Keratinocyte (primary cell): ENCODE results near the gene DST. TPM values are rescaled to one million over a fixed set of nuclear protein-coding genes. Genes with fewer than 3 reads are reported as not detected.

ENCODE experiments used
- DNase-seq: peaks from one replicate; pipeline ENCODE4 v3.0.0-alpha.2; 2011; ENCODE audit warnings: low read depth, missing footprints, low spot score
- FAIRE-seq: peaks from 2 replicates; lab custom pipeline; 2011; peaks lifted over from hg19 to GRCh38; lab: Jason Lieb, UNC
- H2AFZ ChIP-seq: 2 replicates; pipeline ENCODE4 v1.6.0; 2012; ENCODE audit warnings: low read length, control low read depth, inconsistent platforms; ENCODE audit not compliant: control insufficient read depth
- H3K27ac ChIP-seq: 2 replicates; pipeline ENCODE4 v1.5.1; 2011; ENCODE audit warnings: low read length; ENCODE audit not compliant: control insufficient read depth, insufficient read depth
- H3K27me3 ChIP-seq: 3 replicates; pipeline ENCODE4 v1.6.0; 2011; ENCODE audit warnings: low read length; ENCODE audit not compliant: control insufficient read depth, insufficient read depth; ENCODE audit errors: extremely low read depth
- H3K36me3 ChIP-seq, 2 experiments: 2 replicates in 1 of 2; 3 replicates in 1 of 2; pipeline ENCODE4 v1.5.1; 2011; ENCODE audit warnings: low read length in 2 of 2, mild to moderate bottlenecking in 1 of 2; ENCODE audit not compliant: control insufficient read depth in 2 of 2, insufficient read depth in 2 of 2; ENCODE audit errors: extremely low read depth in 1 of 2
- H3K4me1 ChIP-seq: 3 replicates; pipeline ENCODE4 v1.5.1; 2011; ENCODE audit warnings: low read length; ENCODE audit not compliant: control insufficient read depth, insufficient read depth; ENCODE audit errors: extremely low read depth
- H3K4me2 ChIP-seq: 3 replicates; pipeline ENCODE4 v1.6.0; 2011; ENCODE audit warnings: low read depth, low read length; ENCODE audit not compliant: control insufficient read depth, insufficient read depth; ENCODE audit errors: extremely low read depth
- H3K4me3 ChIP-seq, 3 experiments: fragments of 200-600 bp in 1 of 3; sonication (generic) in 1 of 3; 2 replicates in 2 of 3; 3 replicates in 1 of 3; pipeline ENCODE4 v1.5.1; 2011 to 2016; ENCODE audit warnings: low read length in 3 of 3, mild to moderate bottlenecking in 3 of 3, control low read depth in 2 of 3, inconsistent platforms in 1 of 3, low read depth in 1 of 3, mixed read lengths in 1 of 3, mixed run types in 1 of 3, moderate library complexity in 1 of 3; ENCODE audit not compliant: control insufficient read depth in 2 of 3, insufficient read depth in 2 of 3; ENCODE audit errors: extremely low read depth in 1 of 3
- H3K79me2 ChIP-seq: 2 replicates; pipeline ENCODE4 v1.6.0; 2012; ENCODE audit warnings: low read length; ENCODE audit not compliant: control insufficient read depth, insufficient read depth
- H3K9ac ChIP-seq: 3 replicates; pipeline ENCODE4 v1.6.0; 2011; ENCODE audit warnings: low read length; ENCODE audit not compliant: control insufficient read depth, insufficient read depth; ENCODE audit errors: extremely low read depth
- H3K9me1 ChIP-seq: 3 replicates; pipeline ENCODE4 v1.6.0; 2011; ENCODE audit warnings: low read length; ENCODE audit not compliant: control insufficient read depth, insufficient read depth; ENCODE audit errors: extremely low read depth
- H3K9me3 ChIP-seq: 2 replicates; pipeline ENCODE4 v1.5.1; 2012; ENCODE audit warnings: low read depth, low read length; ENCODE audit not compliant: control insufficient read depth
- H4K20me1 ChIP-seq: 3 replicates; pipeline ENCODE4 v1.6.0; 2011; ENCODE audit warnings: low read length; ENCODE audit not compliant: control insufficient read depth, insufficient read depth; ENCODE audit errors: extremely low read depth
- EZH2 ChIP-seq: IDR thresholded peaks from one replicate; pipeline ENCODE4 v1.6.1; 2012; ENCODE audit warnings: inconsistent platforms, mild to moderate bottlenecking, low read length, moderate library complexity
- dilution Hi-C: fragments of 300-500 bp; cut with MboI; formaldehyde crosslinking; loops from one replicate; pipeline ENCODE4 v1.7.0; 2020; ENCODE audit warnings: low sequenced_read_pairs; ENCODE audit not compliant: extremely low pct_ligation_motif_present
- polyA plus RNA-seq, 5 experiments: library from polyadenylated mRNA; depleted of rRNA in 3 of 5; stranded (reverse) in 3 of 5; stranded (forward) in 1 of 5; unstranded in 1 of 5; fragments of >200 nt; gene quantifications; 1 replicate in 1 of 5; 2 replicates in 3 of 5; 3 replicates in 1 of 5; pipeline versions ENCODE4 v1.2.1 to v1.2.3, GENCODE V29; 2011 to 2012; ENCODE audit warnings: missing spikeins in 2 of 5, low read depth in 1 of 5, low replicate concordance in 1 of 5
- TF ChIP-seq, protein P1 (sequence below), 3 experiments: IDR thresholded peaks in 1 of 3; conservative IDR thresholded peaks in 1 of 3; optimal IDR thresholded peaks in 1 of 3; 2 replicates in 2 of 3; 3 replicates in 1 of 3; pipeline versions ENCODE3 to v1.5.1; 2011; ENCODE audit warnings: low read length in 3 of 3, mild to moderate bottlenecking in 3 of 3, moderate library complexity in 2 of 3, control low read depth in 1 of 3, inconsistent platforms in 1 of 3; ENCODE audit not compliant: insufficient read depth in 2 of 3; ENCODE audit errors: extremely low read depth in 1 of 3

DST gene
- polyA plus RNA-seq, 1 donor (not counting 4 experiments of a cell fraction or from before 2014, with no cell fraction given) = 455 TPM

DNA sequence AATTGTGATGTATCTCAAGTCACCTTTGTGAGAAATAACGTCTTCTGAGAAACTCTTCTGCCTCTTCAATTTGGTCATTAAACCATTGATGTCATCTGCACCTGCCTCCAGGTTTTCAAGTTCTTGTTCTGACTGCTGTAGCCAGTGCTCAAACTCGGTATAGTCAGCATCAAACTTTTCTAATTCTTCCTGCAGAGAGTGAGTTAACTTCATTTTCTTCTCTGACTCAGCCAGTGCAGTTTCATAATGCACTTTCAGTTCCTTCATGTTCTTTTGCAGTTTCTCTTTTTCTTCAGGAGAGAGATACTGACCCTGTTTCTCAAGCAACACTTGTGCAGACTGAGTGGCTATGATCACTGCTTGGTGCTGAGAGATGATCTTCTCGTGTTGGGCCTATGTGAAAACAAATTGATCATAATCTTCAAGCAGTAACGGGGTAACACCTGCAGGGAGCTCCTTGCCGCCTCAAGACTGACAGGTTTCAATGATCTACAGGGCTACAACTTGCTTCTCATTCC is 48.8 kb downstream of the DST start:
- Histone ChIP-seq H3K79me2 (no peaks in the 10 kb centered on the region), H3K4me2 (no peak overlapping the region), H2AFZ (no peak overlapping the region), H3K9me3 (no peaks in the 10 kb centered on the region), H3K4me1 (no peaks in the 10 kb centered on the region), H3K9me1 (no peaks in the 10 kb centered on the region), H4K20me1 (no peaks in the 10 kb centered on the region), H3K9ac (no peak overlapping the region), H3K27ac (no peak overlapping the region), H3K36me3 (peaks cover 20 to 21% of the 10 kb centered on the region in 2 experiments), H3K4me3 (no peak overlapping the region), H3K27me3 (no peaks in the 10 kb centered on the region)
- dilution Hi-C loops = no loop called here
- no peak for TF ChIP-seq EZH2
- TF ChIP-seq, protein P1, sequence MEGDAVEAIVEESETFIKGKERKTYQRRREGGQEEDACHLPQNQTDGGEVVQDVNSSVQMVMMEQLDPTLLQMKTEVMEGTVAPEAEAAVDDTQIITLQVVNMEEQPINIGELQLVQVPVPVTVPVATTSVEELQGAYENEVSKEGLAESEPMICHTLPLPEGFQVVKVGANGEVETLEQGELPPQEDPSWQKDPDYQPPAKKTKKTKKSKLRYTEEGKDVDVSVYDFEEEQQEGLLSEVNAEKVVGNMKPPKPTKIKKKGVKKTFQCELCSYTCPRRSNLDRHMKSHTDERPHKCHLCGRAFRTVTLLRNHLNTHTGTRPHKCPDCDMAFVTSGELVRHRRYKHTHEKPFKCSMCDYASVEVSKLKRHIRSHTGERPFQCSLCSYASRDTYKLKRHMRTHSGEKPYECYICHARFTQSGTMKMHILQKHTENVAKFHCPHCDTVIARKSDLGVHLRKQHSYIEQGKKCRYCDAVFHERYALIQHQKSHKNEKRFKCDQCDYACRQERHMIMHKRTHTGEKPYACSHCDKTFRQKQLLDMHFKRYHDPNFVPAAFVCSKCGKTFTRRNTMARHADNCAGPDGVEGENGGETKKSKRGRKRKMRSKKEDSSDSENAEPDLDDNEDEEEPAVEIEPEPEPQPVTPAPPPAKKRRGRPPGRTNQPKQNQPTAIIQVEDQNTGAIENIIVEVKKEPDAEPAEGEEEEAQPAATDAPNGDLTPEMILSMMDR (optimal IDR thresholded peaks at IDR 0.05 in 1 of 3, IDR thresholded peaks at IDR 0.05 in 1 of 3, conservative IDR thresholded peaks at IDR 0.05 in 1 of 3; ENCODE audit: extremely low read depth in 1 of 3, insufficient read depth in 2 of 3, low read length in 3 of 3) = no peak
- DNase-seq = no peak
- FAIRE-seq = no peak

DNA sequence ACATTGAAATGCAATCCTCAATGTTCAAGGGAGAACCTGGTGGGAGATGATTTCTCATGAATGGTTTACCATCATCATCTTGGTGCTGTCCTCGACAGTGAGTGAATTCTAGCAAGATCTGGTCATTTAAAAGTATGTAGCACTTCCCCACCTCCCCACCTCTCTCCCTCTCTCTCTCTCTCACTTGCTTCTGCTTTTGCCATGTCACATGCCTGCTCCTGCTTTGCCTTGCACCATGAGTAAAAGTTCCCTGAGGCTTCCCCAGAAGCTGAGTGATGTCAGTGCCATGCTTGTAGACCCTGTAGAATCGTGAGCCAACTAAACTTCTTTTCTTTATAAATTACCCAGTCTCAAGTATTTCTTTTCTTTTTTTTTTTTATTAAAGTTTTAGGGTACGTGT is 60.5 kb downstream of the DST start:
- Histone ChIP-seq H2AFZ (no peak overlapping the region), H3K9me1 (no peaks in the 10 kb centered on the region), H3K36me3 (peaks cover 0 to 2% of the 10 kb centered on the region in 2 experiments), H3K79me2 (no peaks in the 10 kb centered on the region), H3K9me3 (no peaks in the 10 kb centered on the region), H3K9ac (no peak overlapping the region), H3K27me3 (no peaks in the 10 kb centered on the region), H4K20me1 (no peaks in the 10 kb centered on the region), H3K4me3 (no peak overlapping the region), H3K27ac (no peak overlapping the region), H3K4me2 (no peak overlapping the region), H3K4me1 (no peaks in the 10 kb centered on the region)
- dilution Hi-C loops = no loop called here
- TF ChIP-seq, protein P1 (optimal IDR thresholded peaks at IDR 0.05 in 1 of 3, IDR thresholded peaks at IDR 0.05 in 1 of 3, conservative IDR thresholded peaks at IDR 0.05 in 1 of 3; ENCODE audit: extremely low read depth in 1 of 3, insufficient read depth in 2 of 3, low read length in 3 of 3) = no peak
- no peak for TF ChIP-seq EZH2
- DNase-seq (no peak), FAIRE-seq (no peak)
